Activated naive CD4-positive, alpha-beta T cell treated with anti-CD3 and anti-CD28 coated beads, Interleukin-2, amount 50 U/mL, for 72 hours (primary cell): Measurements from ENCODE around the gene SPAG17. TPM values are rescaled to one million over a fixed set of nuclear protein-coding genes. Genes with fewer than 3 reads are reported as not detected.

Experiments used
- ATAC-seq, 2 donors: fragments of 150-1000 bp; cut with Tn5 transposase; 2 replicates each; pipeline ENCODE4 v1.10.0; 2021; ENCODE audit warnings: mild to moderate bottlenecking in 2 of 2, moderate library complexity in 2 of 2
- DNase-seq, 2 donors: peaks; one replicate each; pipeline ENCODE4 v3.0.0; 2021 to 2022; ENCODE audit warnings: low spot score in 2 of 2
- H3K27ac Mint-ChIP-seq, 2 donors: one replicate each; pipeline ENCODE4 v1.8.0; 2022; ENCODE audit warnings: mild to moderate bottlenecking in 2 of 2, mixed read lengths in 2 of 2
- H3K36me3 Mint-ChIP-seq, 2 donors: one replicate each; pipeline ENCODE4 v1.8.0; 2022; ENCODE audit warnings: mixed read lengths in 2 of 2
- H3K9me3 Mint-ChIP-seq, 2 donors: one replicate each; pipeline ENCODE4 v1.8.0; 2022; ENCODE audit warnings: mixed read lengths in 2 of 2
- total RNA-seq, 2 donors: library from RNA; stranded (reverse); gene quantifications; one replicate each; pipeline ENCODE4 v1.2.3, GENCODE V29; 2022

Gene SPAG17
- total RNA-seq, result not detected

DNA sequence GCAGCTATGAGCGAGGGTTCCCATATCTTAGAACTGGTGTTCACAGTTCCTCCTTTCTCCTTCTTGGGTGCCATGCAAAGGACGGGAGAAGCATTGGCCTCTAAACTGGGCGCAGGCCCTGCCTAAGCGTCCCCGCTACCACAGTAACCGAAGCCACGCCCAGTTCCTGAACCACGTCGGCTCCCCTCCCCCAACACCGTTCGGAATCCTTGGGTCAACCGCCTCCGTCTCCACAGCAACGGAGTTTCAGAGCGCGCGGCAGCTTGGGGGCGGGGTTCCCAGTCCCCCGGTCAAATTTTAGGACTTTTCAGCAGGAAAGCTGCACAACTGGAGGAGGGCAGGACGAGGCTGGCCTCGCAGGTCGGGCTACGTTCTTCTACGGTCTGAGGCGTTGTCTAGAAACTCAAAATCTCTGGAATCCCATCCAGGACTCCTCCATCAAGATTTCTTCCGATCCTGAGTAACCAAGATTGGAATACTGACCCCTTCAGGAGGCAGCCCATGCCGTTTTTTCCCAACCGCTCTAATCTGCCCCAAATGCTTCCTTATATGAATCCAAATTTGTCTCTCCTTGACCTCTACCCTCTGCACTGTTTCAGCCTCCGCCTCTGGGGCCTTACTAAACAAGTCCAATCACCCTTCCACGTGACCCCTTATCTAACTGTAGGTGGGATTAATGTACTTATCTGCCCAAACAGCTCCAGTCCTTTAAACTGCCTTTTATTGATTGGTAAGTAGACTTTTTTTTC, at the start of gene SPAG17:
Gene SPAG17 (minus strand): TSS at position 145 of the 749 bp plus-strand sequence. CDS start 71 bp downstream, at position 74.
- H3K27ac Mint-ChIP-seq, result no peak within 1 kb of the TSS
- ATAC-seq (no peak), DNase-seq (no peak)
- peaks cover 8% of the 10 kb centered on the region in 2 donors for H3K9me3 Mint-ChIP-seq
- peaks cover 7 to 14% of the 10 kb centered on the region in 2 donors for H3K36me3 Mint-ChIP-seq

DNA sequence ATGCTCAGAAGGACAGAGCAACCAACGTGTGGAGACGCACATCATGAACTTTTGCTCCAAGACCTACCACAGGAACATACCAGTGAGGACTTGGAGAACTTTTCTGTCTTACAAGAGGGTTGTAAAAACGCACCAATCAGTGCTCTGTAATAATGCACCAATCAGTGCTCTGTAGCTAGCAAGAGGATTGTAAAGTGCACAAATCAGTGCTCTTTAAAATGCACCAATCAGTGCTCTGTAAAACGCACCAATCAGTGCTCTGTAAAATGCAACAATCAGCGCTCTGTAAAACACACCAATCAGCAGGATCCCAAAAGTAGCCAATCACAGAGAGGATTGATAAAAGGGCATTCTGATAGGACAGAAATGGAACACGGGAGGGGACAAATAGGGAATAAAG, 40.4 kb upstream of the SPAG17 start:
- Mint-ChIP-seq H3K27ac (no peak overlapping the region), H3K36me3 (no peaks in the 10 kb centered on the region), H3K9me3 (peaks cover 0 to 3% of the 10 kb centered on the region in 2 donors)
- ATAC-seq, result no peak
- DNase-seq, result no peak

DNA sequence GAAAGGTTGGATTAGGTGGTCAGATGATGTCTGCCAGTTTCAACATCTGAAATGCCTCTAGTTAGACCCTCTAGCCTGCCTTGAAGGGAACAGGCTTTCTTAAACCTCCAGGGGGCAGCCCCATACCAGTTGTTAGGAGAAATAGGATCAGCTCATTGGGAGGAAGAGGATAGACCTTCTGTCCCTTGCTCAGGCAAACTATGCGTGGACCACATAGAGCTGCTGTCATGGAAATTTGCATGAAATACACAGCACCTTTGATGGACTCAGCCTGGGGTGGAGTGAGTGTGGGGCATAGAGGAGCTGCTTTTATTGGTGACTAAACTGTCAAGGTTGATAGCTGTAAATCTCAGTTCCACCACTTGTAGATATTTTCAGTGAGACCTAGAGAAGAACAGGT, 38.4 kb upstream of the SPAG17 start:
- Mint-ChIP-seq H3K36me3 (no peaks in the 10 kb centered on the region), H3K9me3 (peaks cover 0 to 3% of the 10 kb centered on the region in 2 donors), H3K27ac (no peak overlapping the region)
- DNase-seq (no peak), ATAC-seq (no peak)

DNA sequence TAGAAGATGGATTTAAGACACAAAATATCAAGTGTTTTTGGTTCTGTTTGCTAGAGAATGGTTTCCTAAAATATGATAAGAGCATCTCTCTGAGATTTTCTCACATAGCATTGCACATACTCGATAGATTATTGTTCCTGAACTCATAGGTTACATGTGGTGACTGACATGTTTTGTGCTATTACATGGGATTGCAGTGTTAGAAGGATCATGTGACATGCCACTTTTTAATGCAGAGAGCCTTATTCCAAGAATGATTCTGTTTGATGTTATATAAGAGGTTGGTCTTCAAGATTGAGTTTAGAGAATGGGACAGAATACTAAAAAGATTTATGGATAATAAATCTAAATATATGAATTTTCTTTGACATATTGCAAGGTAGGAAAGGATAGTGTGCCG, 34.4 kb upstream of the SPAG17 start:
- H3K36me3 Mint-ChIP-seq, result no peaks in the 10 kb centered on the region
- H3K27ac Mint-ChIP-seq, result no peak overlapping the region
- H3K9me3 Mint-ChIP-seq, result peaks cover 6 to 13% of the 10 kb centered on the region in 2 donors
- DNase-seq (no peak), ATAC-seq (no peak)

DNA sequence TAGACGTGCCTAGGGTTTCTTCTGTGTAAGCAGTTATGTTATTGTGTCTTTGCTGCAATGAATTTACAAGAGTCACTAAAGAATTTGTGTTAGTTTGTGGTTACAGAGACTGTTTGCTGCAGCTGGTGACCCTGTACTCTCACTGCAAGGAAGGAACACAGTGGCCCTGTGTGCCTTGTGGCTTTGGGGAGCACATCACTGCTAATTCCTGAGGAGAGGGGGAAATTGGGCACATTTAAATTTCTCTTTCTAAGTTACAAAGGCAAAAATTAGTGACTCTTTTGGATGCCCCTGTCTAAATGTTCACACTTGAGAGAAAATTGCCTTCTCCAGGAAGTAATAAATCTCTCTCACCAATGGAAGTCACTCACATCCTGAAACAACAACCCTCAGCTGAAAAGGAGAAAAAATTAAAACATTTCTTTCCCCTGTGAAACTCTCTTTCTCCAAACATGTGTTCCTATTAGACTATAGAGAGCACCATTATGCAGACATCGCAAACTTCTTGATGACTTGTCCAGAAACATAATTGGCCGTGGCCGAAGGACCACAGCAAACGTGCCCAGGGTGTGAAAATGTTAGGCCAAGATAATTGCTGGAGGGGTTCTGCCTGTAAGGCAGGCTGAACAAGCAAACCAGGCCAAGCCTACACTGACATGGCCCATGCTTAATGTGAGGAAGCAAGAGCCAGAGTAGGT, 32.3 kb upstream of the SPAG17 start:
- no peaks in the 10 kb centered on the region for H3K36me3 Mint-ChIP-seq
- DNase-seq (no peak), ATAC-seq (no peak)
- no peak overlapping the region for H3K27ac Mint-ChIP-seq
- H3K9me3 Mint-ChIP-seq, result peaks cover 6 to 9% of the 10 kb centered on the region in 2 donors

DNA sequence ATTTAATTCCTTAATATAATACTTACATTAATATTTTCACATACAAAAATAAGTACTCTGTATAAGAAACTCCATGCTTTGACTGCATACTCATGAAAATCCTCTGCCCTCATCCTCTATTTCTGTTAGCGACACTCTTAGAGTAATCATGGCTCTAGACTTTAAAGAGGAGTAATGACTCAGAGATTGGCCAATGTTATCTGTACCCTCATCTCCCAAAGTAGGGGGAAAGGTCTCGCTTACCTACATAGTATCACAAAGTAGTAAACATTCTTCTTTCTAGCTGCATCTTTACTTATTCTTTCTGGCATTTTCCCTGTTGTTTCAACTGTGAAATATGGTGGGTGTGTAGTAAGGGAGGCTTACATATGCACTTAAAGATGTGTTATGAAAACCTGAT, 29.8 kb upstream of the SPAG17 start:
- no peak overlapping the region for H3K27ac Mint-ChIP-seq
- ATAC-seq (no peak), DNase-seq (no peak)
- H3K36me3 Mint-ChIP-seq, result no peaks in the 10 kb centered on the region
- peaks cover 6 to 9% of the 10 kb centered on the region in 2 donors for H3K9me3 Mint-ChIP-seq

DNA sequence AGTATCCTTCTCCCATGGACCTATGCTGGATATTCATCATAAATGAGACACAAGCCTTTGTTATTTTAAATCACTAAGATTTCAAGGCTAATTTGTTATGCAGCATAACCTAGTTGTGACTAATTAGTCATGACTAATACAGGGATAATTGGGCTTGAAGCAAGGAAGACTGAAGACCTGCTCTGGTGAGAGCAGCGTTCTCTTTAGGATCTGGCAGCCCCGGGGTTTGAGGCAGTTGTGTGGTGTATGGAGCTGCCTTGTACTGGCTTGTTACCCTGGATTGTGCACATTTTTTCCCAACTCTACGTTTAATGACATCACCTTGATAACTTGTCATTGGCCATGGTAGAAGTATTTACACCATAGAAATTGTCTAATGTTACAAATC, 25.7 kb upstream of the SPAG17 start:
- Mint-ChIP-seq H3K27ac (no peak overlapping the region), H3K9me3 (peaks cover 5 to 8% of the 10 kb centered on the region in 2 donors), H3K36me3 (no peaks in the 10 kb centered on the region)
- DNase-seq, result no peak
- no peak for ATAC-seq

DNA sequence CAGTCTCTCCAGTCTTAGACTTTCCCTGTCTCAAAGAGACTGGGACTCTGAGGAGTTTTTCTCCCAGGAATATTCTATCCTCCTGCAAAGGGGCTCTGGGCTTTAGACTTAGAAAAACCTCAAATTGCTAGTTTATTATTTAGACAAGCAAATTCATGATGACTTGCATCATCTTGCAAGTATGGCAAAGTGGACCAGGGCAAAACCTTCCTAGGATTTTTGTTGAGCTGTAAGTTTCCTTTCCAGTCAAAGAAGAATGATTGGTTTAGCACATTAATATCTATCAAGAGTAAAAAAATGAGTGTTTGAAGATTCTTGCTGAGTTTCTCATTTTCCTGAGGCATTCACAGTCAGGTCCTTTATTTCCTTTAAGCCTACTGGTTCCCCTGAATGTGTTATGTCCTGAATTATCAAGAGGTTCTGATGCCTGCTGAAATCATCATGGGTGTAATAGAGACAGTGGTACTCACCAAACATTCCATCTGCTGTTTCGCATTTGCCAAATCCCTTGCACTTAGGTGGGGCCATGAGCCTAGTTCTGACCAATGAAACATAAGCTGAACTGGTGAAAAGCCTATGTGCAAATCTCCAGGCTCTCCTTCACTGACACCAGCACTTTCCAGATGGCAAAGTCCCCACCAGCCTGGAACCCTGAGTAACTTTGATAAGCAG, 25.2 kb upstream of the SPAG17 start:
- H3K27ac Mint-ChIP-seq, result no peak overlapping the region
- no peak for DNase-seq
- no peaks in the 10 kb centered on the region for H3K36me3 Mint-ChIP-seq
- H3K9me3 Mint-ChIP-seq, result peaks cover 4 to 5% of the 10 kb centered on the region in 2 donors
- ATAC-seq, result no peak

DNA sequence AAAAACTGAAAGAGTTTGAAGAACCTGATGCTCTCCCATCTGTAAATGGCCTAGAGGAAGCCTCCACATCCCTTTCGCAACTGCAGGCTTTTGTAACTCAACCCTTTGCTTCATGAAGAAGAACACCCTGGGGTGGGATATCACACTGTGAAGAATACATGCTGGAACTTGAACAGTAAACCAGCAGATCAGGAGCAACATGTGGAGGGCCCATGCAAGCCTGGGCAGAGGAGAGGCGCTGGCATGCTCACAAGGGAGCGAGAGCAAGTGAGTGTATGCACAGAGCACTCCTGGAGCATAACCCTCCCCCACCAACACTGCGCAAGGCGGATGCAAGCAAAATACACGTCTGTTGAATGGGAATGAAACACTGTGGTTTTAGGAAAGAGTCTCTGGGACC, 24.6 kb upstream of the SPAG17 start:
- no peak overlapping the region for H3K27ac Mint-ChIP-seq
- ATAC-seq, result no peak

DNA sequence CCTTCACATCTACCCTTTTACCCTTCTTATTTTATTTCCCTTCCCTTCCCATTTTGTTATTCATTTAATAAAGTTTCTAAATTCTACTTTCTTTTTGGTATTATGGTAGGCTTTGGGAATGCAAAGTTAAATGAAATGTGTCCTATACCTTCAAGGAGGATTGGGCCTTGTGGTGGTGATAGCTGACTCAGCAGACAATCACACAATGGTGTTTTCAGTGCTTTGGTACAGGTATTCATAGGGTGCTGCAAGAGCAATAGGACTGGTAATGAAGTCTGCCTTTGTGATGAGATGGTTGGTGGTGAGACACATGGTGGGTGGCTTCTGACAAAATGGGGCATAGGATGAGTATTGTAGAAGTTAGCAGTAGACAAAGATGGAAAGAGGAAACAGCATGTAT, 21.9 kb upstream of the SPAG17 start:
- ATAC-seq, result no peak
- no peak for DNase-seq
- Mint-ChIP-seq H3K36me3 (no peaks in the 10 kb centered on the region), H3K9me3 (peaks cover 14 to 15% of the 10 kb centered on the region in 2 donors), H3K27ac (no peak overlapping the region)

More for the DNA sequence above, 24.6 kb upstream of the SPAG17 start:
- Mint-ChIP-seq H3K9me3 (peaks cover 4 to 5% of the 10 kb centered on the region in 2 donors), H3K36me3 (no peaks in the 10 kb centered on the region)
- DNase-seq, result no peak

DNA sequence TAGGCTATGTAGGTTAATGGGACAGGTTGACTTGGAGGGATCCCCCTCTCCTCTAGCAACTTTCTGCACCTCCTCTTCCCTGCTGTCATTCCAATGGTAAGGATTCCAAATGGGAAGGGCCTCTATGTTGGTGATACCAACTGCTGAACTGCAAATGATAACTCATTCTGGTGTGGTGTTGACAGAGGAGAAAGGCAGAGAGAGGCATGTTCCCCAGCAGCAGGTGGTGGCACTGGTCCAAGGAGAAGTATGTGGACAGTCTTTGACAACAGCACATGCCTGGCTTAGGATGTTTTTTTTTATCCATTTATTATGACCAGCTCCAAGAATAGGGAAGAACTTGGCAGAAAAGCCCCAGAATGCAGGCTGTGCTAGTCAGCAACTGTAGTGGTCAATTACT, 19.6 kb upstream of the SPAG17 start:
- no peaks in the 10 kb centered on the region for H3K36me3 Mint-ChIP-seq
- ATAC-seq (no peak), DNase-seq (no peak)
- peaks cover 14 to 23% of the 10 kb centered on the region in 2 donors for H3K9me3 Mint-ChIP-seq
- H3K27ac Mint-ChIP-seq, result no peak overlapping the region

DNA sequence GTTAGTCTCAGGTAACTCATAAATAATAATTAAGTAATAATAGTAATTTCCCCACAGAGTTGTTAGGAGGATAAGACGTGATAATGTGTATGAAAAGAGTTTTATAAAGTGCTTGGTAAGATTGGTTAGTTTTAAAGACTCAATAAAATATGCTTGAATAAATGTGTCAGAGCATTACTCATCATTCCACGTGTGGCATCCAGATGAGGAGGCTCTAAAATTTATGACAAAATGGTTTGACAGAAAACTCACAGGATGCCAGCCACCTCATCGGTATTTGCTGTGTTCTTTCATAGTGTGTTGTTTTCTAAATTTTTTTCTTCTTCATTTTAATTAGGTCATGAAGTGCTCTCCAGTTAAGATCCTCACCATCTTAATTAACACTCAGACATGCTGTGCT, 19.1 kb upstream of the SPAG17 start:
- ATAC-seq, result no peak
- H3K9me3 Mint-ChIP-seq, result peaks cover 14 to 23% of the 10 kb centered on the region in 2 donors
- no peak overlapping the region for H3K27ac Mint-ChIP-seq
- no peaks in the 10 kb centered on the region for H3K36me3 Mint-ChIP-seq
- no peak for DNase-seq

DNA sequence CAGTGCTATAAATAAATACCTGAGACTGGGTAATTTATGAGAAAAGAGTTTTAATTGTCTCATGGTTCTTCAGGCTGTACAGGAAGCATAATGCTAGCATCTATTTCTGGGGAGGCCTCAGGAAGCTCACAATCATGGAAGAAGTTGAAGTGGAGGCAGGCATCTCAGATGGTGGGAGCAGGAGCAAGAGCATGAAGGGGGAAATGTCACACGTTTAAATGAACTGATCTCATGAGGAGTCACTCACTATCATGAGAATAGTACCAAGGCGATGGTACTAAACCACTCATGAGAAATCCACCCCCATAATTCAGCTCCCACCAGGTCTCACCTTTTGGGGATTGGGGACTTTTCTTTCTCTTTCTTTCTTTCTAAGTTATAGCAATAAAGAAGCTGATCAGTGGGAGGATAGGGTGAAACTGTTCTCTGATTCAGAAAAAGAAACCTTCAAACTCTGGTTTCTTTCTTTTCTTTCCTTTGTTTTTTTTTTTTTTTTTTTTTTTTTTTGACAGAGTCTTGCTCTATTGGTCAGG, 17.1 kb upstream of the SPAG17 start:
- peak in 1 of 2 donors; percentile 47 for ATAC-seq
- Mint-ChIP-seq H3K9me3 (peaks cover 12 to 18% of the 10 kb centered on the region in 2 donors), H3K27ac (no peak overlapping the region), H3K36me3 (no peaks in the 10 kb centered on the region)
- no peak for DNase-seq

DNA sequence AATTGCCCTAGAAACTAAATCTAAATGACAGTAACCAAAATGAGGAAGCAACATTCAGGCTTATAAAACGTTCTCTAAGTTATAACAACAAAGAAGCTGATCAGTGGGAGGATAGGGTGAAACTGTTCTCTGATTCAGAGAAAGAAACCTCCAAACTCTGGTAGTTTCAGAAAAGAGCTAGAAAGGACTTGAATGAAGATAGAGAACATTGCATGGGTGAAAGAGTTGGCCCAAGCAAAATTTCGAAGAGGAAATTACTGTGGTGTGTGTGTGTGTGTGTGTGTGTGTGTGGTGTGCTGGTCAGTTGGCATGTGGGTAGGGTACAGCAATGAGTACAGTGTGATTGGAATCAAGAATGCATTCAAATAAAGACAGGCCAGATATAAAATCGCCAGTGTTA, 16.5 kb upstream of the SPAG17 start:
- Mint-ChIP-seq H3K27ac (no peak overlapping the region), H3K9me3 (peaks cover 10 to 18% of the 10 kb centered on the region in 2 donors), H3K36me3 (no peaks in the 10 kb centered on the region)
- ATAC-seq (no peak), DNase-seq (no peak)

DNA sequence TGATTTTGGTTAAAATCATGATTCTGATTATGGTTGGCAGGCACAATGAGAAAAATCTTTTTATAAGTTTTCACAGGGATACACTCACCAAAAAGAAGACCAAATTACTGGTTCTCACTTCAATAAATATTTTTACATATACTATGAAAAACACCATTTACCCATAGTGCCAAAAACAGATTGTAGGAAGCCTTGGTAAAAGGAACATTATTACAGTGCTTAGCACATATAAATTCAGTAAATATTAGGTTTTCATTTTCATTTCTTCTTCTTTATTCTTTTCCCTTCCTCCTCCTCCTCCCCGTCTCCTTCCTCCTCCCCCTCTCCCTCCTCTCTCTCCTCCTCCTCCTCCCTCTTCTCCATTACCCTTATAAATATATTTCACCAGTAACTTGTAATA, 15.8 kb upstream of the SPAG17 start:
- Mint-ChIP-seq H3K36me3 (no peaks in the 10 kb centered on the region), H3K9me3 (peaks cover 10 to 18% of the 10 kb centered on the region in 2 donors), H3K27ac (no peak overlapping the region)
- DNase-seq, result no peak
- ATAC-seq, result no peak

DNA sequence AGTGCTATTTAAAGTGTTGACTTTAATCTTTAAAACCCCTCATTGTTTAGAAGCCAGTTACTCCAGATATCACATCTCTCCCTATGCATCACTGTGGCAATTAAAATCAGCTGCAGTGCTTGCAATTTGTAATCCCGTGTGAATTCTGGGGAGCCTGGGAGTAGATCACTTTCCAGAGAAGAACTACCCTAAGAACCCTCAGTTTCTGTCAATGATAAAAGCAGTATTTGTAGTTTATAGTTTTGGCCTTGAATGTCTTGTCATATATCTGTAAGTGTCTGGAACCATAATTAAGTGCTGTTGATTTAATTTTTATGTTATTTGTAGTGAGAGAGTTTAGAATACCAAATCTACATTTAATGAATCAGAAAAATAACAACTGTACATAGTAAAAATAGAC, 5.5 kb upstream of the SPAG17 start:
- Mint-ChIP-seq H3K9me3 (peaks cover 21 to 22% of the 10 kb centered on the region in 2 donors), H3K27ac (no peak overlapping the region), H3K36me3 (peaks cover 6% of the 10 kb centered on the region in 2 donors)
- ATAC-seq (no peak), DNase-seq (no peak)

DNA sequence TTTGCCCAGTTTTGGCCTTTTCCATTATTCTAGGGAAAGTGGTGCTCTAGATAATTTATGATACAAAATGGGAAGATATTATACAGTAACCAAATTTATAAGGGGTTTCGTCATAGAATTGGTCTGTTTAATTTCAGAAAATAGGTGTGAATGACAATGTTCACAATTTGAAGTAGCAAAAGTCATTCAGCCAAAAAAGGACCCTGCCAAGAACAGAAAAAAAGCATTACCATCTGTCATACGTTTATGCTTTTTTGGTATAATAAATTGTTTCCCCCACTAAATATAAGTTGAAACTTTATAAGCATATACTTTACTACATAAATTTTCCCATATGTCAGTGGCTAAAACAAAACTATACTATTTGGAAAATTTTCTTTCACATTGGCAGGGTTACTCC, 4.5 kb upstream of the SPAG17 start:
- Mint-ChIP-seq H3K27ac (no peak overlapping the region), H3K36me3 (peaks cover 7 to 12% of the 10 kb centered on the region in 2 donors), H3K9me3 (peaks cover 23 to 25% of the 10 kb centered on the region in 2 donors)
- DNase-seq (no peak), ATAC-seq (no peak)
